Muscle layer of duodenum (tissue), 2 donors: ENCODE results near the gene TBL2.

ENCODE experiments used
- H3K27ac ChIP-seq: one replicate; pipeline ENCODE4 v1.7.0; 2013; ENCODE audit warnings: mild to moderate bottlenecking, low read length
- H3K27me3 ChIP-seq: one replicate; pipeline ENCODE4 v1.7.0; 2013; ENCODE audit warnings: low read depth, mild to moderate bottlenecking, control low read depth, low read length
- H3K36me3 ChIP-seq, 2 donors: one replicate each; pipeline ENCODE4 v1.7.0; 2013; ENCODE audit warnings: low read length in 2 of 2, control low read depth in 1 of 2, mild to moderate bottlenecking in 1 of 2; ENCODE audit not compliant: insufficient read depth in 2 of 2, control insufficient read depth in 1 of 2
- H3K4me1 ChIP-seq, 2 donors: one replicate each; pipeline ENCODE4 v1.7.0; 2013; ENCODE audit warnings: low read length in 2 of 2, mild to moderate bottlenecking in 2 of 2, control low read depth in 1 of 2, moderate library complexity in 1 of 2; ENCODE audit not compliant: insufficient read depth in 2 of 2, control insufficient read depth in 1 of 2
- H3K4me3 ChIP-seq, 2 donors: one replicate each; pipeline ENCODE4 v1.7.0; 2013; ENCODE audit warnings: low read length in 2 of 2, low read depth in 1 of 2, mild to moderate bottlenecking in 1 of 2
- H3K9me3 ChIP-seq, 2 donors: one replicate each; pipeline ENCODE4 v1.7.0; 2013; ENCODE audit warnings: low read length in 2 of 2, control low read depth in 1 of 2, mild to moderate bottlenecking in 1 of 2; ENCODE audit not compliant: control insufficient read depth in 1 of 2
- donor health status: healthy.

The TBL2 gene

DNA sequence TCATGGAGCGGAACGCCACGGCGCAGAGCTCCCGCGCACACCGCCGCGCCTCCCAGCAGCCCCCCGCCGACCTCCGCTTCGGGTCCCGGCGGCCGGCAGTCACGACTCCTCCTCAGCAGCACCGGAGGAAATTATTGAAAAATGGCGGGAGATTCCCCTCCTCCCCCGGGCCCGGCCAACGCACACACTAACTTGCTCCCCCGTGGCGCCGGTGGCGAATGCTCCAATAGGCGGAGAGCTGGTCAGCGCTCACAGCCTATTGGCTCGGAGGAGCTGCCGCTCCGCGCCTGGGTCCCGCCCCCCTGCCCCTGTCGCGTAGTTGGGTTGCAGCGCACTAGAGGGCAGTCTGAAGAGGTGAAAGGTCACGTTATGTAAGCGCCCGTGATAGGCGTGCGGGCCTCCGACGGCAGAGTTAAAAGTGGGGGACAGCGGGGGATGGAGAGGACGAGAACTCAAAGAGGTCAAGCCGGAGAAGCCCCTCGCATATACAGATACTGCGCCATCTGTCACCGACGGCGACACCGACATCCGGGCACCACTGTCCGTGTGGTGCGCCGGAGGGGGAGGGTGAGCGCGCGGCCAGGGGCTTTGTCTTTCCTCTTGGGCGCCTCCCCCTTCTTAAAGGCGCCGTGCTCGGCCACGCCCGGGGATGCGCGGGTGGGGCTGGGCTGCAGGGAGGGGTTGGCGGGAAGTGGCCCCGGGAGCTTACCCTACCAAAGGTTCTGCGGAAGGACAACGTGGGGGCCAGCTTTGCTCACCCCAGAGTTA lies 56.1 kb downstream of the TBL2 start, which contains the start of gene BAZ1B:
Gene BAZ1B (minus strand): TSS at position 189 of the 768 bp plus-strand sequence. CDS start 360 bp downstream, outside the sequence.
- peaks cover 12 to 27% of the 10 kb centered on the region in 2 donors for H3K4me1 ChIP-seq
- peak within 1 kb of the TSS; percentile 81 for H3K27ac ChIP-seq
- H3K36me3 ChIP-seq = peaks cover 0 to 6% of the 10 kb centered on the region in 2 donors
- H3K4me3 ChIP-seq = peak within 1 kb of the TSS; percentile 68 to 80
- H3K9me3 ChIP-seq = no peaks in the 10 kb centered on the region
- H3K27me3 ChIP-seq = no peaks in the 10 kb centered on the region

DNA sequence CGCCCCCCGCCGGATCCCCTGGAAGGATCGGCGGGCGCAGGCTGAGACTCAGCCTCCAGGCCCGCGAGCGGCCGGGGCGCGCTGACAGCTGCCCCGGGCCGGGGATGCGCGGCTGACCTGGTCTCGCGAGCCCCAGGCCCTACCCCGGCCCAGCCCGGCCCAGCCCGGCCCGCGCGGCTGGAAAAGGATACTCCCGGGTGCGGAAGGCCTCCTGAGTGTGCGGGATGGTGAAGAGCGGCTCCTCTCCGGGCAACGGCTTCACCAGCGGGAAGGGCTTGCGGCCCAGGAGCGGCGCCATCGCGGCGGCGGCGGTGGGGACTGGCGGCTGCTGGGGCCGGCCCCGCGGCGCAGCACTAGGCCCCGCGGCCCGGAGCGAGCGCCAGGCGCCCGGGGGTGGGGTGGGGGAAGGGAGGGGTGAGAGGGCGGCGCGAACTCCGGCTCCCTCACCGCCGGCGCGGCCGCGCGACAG lies 56.7 kb downstream of the TBL2 start:
- H3K4me1 ChIP-seq = peaks cover 12 to 29% of the 10 kb centered on the region in 2 donors
- H3K9me3 ChIP-seq = no peaks in the 10 kb centered on the region
- H3K27me3 ChIP-seq = no peaks in the 10 kb centered on the region
- peak overlapping the region; percentile 68 to 80 for H3K4me3 ChIP-seq
- H3K36me3 ChIP-seq = peaks cover 0 to 7% of the 10 kb centered on the region in 2 donors
- peak overlapping the region; percentile 81 for H3K27ac ChIP-seq

DNA sequence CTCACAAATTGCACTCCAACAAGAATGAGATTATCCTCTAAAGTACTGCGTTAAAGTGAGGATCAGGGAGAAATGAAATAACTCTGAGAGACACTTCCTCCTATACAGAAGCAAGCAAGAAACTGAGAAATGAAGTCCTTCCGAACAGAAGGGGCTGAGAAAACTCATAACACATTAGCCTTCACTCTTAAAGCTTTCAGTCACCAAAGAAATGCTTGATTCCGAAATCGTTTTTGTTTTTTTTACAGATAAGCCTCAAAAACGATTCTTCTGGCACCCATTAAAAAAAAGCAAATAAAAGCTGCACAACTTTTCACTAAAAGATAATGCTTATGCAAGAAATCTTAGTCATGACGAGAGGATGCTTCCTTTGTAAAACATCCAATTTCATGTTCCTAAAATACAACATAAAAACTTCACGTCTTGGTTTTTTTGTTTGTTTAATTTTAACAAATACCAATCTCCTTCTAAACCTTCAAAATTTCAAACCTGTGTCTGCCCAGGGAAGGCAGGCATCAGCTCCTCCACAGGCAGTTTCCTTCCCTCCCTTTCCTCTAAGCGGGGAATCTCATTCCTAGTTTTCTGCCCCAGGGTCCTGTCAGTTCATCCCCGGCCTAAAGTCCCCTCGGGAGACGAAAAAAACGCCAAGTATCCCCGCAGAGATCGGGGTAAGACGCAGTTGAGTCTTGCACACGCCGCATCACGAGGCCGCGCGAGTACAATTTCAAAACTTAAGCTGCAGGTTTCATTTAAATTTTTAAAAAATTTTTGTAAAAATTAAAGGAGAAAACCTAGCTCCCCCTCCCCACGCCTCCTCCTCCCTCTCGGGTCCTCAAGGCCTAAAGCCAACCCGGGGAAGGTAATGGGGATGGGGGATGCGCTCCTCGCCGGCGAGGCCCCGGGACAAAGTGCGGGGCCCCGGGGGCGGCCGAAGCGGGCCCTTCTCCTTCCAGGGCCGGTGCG lies 57.4 kb downstream of the TBL2 start:
- Histone ChIP-seq H3K36me3 (peaks cover 3 to 7% of the 10 kb centered on the region in 2 donors), H3K27me3 (no peaks in the 10 kb centered on the region), H3K9me3 (no peaks in the 10 kb centered on the region), H3K4me3 (peak overlapping the region; percentile 68 to 80), H3K4me1 (peaks cover 12 to 29% of the 10 kb centered on the region in 2 donors), H3K27ac (peak overlapping the region; percentile 81)

DNA sequence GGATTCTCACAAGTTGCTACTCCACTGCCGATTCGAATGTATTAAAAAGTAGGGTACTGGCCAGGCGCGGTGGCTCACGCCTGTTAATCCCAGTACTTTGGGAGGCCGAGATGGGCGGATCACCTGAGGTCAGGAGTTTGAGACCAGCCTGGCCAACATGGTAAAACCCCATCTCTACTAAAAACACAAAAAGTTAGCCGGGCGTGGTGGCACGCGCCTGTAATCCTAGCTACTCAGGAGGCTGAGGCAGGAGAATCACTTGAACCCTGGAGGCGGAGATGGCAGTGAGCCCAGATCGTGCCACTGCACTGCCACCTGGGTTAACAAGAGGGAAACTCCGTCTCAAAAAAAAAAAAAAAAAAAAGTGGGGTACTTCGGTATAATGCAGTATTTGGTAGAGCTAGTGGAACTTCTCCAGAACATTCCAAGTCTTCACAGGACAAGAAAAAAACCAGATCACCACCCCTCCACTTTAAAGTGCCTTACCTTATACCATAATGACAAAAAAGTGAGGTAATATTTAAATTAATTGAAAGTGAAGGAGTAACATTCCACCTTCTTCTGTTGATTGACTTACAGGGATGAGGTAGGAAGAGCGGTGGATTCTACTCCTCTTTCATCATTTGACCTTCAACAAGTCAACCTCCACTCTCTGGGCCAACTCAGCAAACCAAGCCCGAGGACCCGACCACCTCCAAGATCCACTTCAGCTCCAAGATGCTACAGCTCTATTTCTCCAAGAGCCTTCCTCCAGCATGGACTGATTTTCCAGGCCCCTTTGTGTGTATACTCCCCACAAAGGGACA lies 58.3 kb downstream of the TBL2 start:
- H3K27me3 ChIP-seq = no peaks in the 10 kb centered on the region
- peak overlapping the region; percentile 81 for H3K27ac ChIP-seq
- H3K9me3 ChIP-seq = no peaks in the 10 kb centered on the region
- H3K4me3 ChIP-seq = peak overlapping the region; percentile 68 to 80
- H3K4me1 ChIP-seq = peaks cover 12 to 29% of the 10 kb centered on the region in 2 donors
- H3K36me3 ChIP-seq = peaks cover 9 to 12% of the 10 kb centered on the region in 2 donors

DNA sequence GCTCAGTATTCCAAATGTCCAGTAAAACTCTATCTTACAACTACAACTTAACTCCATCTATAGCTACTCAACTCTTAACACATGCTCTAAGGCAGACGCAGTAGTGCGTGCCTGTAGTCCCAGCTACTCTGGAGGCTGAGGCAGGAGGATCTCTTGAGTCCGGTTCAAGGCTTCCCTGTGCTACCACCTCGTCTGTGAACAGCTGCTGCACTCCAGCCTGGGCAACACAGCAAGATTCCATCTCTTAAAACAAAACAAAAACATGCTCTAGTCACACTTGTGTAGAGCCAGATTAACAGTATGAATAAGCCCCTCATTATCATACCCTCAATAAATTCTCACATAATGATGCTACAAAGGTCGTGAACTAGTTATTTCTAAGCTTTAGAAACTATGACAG lies 59.9 kb downstream of the TBL2 start:
- Histone ChIP-seq H3K27ac (peak overlapping the region; percentile 18), H3K4me1 (peaks cover 12 to 29% of the 10 kb centered on the region in 2 donors), H3K9me3 (no peaks in the 10 kb centered on the region), H3K27me3 (no peaks in the 10 kb centered on the region), H3K36me3 (peaks cover 9 to 12% of the 10 kb centered on the region in 2 donors), H3K4me3 (no peak overlapping the region)
